Measurements from ENCODE around the gene HSCB.
"Not testable (repeated sequence)": the region's sequence is repeated elsewhere in the genome, so short reads cannot be mapped to it uniquely, and the experiment has no call there.

The HSCB gene

GRCh38 chr22:28741785-28742561, at the start of gene HSCB, which contains the start of gene CHEK2:
Gene HSCB, plus strand, starts transcription at chr22:28742039. Its CDS starts 57 bp downstream, at chr22:28742096.
Gene CHEK2, minus strand, starts transcription at chr22:28741820. Its CDS starts 7,099 bp downstream, at chr22:28734721.
- peak; percentile 97 for DNase-seq

- DNase-seq: not testable (repeated sequence)
Observed at GRCh38 chr22:28693041-28693760, 48.6 kb upstream of the HSCB start.

- no peak for DNase-seq
Observed at GRCh38 chr22:28702891-28703290, 38.9 kb upstream of the HSCB start.

- no peak for DNase-seq
Observed at GRCh38 chr22:28703436-28703835, 38.4 kb upstream of the HSCB start.

GRCh38 chr22:28706845-28707244, 35.0 kb upstream of the HSCB start:
- DNase-seq: no peak

GRCh38 chr22:28710107-28710506, 31.7 kb upstream of the HSCB start:
- DNase-seq: no peak

GRCh38 chr22:28710576-28711191, 31.2 kb upstream of the HSCB start:
- no peak for DNase-seq

GRCh38 chr22:28711341-28711740, 30.5 kb upstream of the HSCB start:
- no peak for DNase-seq

GRCh38 chr22:28711820-28712777, 29.7 kb upstream of the HSCB start:
- no peak for DNase-seq

GRCh38 chr22:28714043-28714628, 27.7 kb upstream of the HSCB start:
- no peak for DNase-seq

GRCh38 chr22:28715611-28716010, 26.2 kb upstream of the HSCB start:
- DNase-seq: no peak

GRCh38 chr22:28716686-28717085, 25.2 kb upstream of the HSCB start:
- DNase-seq: no peak

- no peak for DNase-seq
Observed at GRCh38 chr22:28718044-28718443, 23.8 kb upstream of the HSCB start.

GRCh38 chr22:28728002-28728401, 13.8 kb upstream of the HSCB start:
- no peak for DNase-seq

GRCh38 chr22:28728621-28729313, 13.1 kb upstream of the HSCB start:
- no peak for DNase-seq

- no peak for DNase-seq
Observed at GRCh38 chr22:28730179-28730578, 11.7 kb upstream of the HSCB start.

- no peak for DNase-seq
Observed at GRCh38 chr22:28734393-28734792, 7.4 kb upstream of the HSCB start.

GRCh38 chr22:28736301-28737155, 5.3 kb upstream of the HSCB start:
- no peak for DNase-seq

- no peak for DNase-seq
Observed at GRCh38 chr22:28737701-28738100, 4.1 kb upstream of the HSCB start.

GRCh38 chr22:28738876-28739275, 3.0 kb upstream of the HSCB start:
- DNase-seq: not testable (repeated sequence)
